ENCODE results near the gene CFAP210.

The CFAP210 gene

DNA sequence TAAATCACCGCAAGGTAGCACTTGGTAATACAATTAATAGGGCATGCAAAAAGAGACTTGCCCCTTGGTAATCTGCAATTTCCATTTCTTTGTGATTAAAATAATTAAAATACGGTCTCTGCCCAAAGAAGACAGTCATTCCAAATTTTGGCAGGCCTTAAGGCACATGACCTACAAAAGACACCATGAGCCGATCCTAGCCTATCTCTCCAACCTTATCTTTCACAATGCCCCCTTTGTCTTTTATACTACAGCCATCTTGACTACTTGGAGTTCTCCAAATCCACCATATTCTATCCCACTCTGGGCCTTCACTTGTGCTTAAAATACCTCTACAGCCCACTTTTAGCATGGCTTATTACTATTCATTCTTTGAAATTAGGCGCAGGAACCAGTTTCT lies 23.3 kb downstream of the CFAP210 start (continued):
- TF ChIP-seq, protein P1, sequence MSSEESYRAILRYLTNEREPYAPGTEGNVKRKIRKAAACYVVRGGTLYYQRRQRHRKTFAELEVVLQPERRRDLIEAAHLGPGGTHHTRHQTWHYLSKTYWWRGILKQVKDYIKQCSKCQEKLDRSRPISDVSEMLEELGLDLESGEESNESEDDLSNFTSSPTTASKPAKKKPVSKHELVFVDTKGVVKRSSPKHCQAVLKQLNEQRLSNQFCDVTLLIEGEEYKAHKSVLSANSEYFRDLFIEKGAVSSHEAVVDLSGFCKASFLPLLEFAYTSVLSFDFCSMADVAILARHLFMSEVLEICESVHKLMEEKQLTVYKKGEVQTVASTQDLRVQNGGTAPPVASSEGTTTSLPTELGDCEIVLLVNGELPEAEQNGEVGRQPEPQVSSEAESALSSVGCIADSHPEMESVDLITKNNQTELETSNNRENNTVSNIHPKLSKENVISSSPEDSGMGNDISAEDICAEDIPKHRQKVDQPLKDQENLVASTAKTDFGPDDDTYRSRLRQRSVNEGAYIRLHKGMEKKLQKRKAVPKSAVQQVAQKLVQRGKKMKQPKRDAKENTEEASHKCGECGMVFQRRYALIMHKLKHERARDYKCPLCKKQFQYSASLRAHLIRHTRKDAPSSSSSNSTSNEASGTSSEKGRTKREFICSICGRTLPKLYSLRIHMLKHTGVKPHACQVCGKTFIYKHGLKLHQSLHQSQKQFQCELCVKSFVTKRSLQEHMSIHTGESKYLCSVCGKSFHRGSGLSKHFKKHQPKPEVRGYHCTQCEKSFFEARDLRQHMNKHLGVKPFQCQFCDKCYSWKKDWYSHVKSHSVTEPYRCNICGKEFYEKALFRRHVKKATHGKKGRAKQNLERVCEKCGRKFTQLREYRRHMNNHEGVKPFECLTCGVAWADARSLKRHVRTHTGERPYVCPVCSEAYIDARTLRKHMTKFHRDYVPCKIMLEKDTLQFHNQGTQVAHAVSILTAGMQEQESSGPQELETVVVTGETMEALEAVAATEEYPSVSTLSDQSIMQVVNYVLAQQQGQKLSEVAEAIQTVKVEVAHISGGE (tag by site-specific recombination; conservative IDR thresholded peaks at IDR 0.05; ENCODE audit: low read depth) = no peak
- TF ChIP-seq, protein P2, sequence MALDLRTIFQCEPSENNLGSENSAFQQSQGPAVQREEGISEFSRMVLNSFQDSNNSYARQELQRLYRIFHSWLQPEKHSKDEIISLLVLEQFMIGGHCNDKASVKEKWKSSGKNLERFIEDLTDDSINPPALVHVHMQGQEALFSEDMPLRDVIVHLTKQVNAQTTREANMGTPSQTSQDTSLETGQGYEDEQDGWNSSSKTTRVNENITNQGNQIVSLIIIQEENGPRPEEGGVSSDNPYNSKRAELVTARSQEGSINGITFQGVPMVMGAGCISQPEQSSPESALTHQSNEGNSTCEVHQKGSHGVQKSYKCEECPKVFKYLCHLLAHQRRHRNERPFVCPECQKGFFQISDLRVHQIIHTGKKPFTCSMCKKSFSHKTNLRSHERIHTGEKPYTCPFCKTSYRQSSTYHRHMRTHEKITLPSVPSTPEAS (tag by site-specific recombination; IDR thresholded peaks at IDR 0.05) = no peak

DNA sequence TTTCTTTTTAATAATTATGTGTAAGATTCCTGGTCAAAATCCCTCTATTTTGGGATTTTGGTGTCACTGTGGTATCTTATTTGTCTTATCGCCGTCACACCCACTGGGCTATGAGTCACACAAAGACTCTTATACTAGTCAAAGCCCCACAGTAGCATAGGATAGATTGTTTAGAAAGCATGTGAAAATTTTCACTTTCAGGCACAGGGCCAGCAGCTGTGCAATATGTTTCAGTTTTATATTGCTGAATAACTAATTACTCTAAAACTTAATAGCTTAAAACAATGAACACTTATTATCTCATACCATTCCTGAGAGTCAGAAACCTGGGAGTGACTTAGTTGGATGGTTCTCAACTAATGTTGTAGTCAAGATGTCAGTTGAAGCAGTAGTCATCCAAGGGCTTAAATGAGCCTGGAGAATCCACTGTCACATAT lies 24.0 kb downstream of the CFAP210 start:
- no peak overlapping the region for H3K4me3 ChIP-seq (ENCODE audit: low read depth, low read length)
- TF ChIP-seq SCRT1 (tag by site-specific recombination; IDR thresholded peaks at IDR 0.05; ENCODE audit: borderline replicate concordance) = no peak
- no peak for TF ChIP-seq ZBTB7A (tag by site-specific recombination; IDR thresholded peaks at IDR 0.05; ENCODE audit: low read depth)
- no peak for TF ChIP-seq ZNF560 (tag by site-specific recombination; IDR thresholded peaks at IDR 0.05; ENCODE audit: borderline replicate concordance)
- TF ChIP-seq ZNF214 (tag by site-specific recombination; IDR thresholded peaks at IDR 0.05; ENCODE audit: borderline replicate concordance) = no peak
- TF ChIP-seq, protein P3, sequence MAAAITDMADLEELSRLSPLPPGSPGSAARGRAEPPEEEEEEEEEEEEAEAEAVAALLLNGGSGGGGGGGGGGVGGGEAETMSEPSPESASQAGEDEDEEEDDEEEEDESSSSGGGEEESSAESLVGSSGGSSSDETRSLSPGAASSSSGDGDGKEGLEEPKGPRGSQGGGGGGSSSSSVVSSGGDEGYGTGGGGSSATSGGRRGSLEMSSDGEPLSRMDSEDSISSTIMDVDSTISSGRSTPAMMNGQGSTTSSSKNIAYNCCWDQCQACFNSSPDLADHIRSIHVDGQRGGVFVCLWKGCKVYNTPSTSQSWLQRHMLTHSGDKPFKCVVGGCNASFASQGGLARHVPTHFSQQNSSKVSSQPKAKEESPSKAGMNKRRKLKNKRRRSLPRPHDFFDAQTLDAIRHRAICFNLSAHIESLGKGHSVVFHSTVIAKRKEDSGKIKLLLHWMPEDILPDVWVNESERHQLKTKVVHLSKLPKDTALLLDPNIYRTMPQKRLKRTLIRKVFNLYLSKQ (tag by site-specific recombination; IDR thresholded peaks at IDR 0.05; ENCODE audit: borderline replicate concordance) = no peak
- TF ChIP-seq, protein P4, sequence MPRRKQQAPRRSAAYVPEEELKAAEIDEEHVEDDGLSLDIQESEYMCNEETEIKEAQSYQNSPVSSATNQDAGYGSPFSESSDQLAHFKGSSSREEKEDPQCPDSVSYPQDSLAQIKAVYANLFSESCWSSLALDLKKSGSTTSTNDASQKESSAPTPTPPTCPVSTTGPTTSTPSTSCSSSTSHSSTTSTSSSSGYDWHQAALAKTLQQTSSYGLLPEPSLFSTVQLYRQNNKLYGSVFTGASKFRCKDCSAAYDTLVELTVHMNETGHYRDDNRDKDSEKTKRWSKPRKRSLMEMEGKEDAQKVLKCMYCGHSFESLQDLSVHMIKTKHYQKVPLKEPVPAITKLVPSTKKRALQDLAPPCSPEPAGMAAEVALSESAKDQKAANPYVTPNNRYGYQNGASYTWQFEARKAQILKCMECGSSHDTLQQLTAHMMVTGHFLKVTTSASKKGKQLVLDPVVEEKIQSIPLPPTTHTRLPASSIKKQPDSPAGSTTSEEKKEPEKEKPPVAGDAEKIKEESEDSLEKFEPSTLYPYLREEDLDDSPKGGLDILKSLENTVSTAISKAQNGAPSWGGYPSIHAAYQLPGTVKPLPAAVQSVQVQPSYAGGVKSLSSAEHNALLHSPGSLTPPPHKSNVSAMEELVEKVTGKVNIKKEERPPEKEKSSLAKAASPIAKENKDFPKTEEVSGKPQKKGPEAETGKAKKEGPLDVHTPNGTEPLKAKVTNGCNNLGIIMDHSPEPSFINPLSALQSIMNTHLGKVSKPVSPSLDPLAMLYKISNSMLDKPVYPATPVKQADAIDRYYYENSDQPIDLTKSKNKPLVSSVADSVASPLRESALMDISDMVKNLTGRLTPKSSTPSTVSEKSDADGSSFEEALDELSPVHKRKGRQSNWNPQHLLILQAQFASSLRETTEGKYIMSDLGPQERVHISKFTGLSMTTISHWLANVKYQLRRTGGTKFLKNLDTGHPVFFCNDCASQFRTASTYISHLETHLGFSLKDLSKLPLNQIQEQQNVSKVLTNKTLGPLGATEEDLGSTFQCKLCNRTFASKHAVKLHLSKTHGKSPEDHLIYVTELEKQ (tag by site-specific recombination; IDR thresholded peaks at IDR 0.05; ENCODE audit: borderline replicate concordance) = no peak
- TF ChIP-seq ZFP37 (tag by site-specific recombination; IDR thresholded peaks at IDR 0.05) = no peak
- no peak for TF ChIP-seq ZNF121 (tag by site-specific recombination; IDR thresholded peaks at IDR 0.05)
- TF ChIP-seq, protein P2 (tag by site-specific recombination; IDR thresholded peaks at IDR 0.05) = no peak
- TF ChIP-seq, protein P5, sequence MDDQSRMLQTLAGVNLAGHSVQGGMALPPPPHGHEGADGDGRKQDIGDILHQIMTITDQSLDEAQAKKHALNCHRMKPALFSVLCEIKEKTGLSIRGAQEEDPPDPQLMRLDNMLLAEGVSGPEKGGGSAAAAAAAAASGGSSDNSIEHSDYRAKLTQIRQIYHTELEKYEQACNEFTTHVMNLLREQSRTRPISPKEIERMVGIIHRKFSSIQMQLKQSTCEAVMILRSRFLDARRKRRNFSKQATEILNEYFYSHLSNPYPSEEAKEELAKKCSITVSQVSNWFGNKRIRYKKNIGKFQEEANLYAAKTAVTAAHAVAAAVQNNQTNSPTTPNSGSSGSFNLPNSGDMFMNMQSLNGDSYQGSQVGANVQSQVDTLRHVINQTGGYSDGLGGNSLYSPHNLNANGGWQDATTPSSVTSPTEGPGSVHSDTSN (CRISPR knock-in tag; IDR thresholded peaks at IDR 0.05) = no peak
- TF ChIP-seq ZNF24 (tag by site-specific recombination; IDR thresholded peaks at IDR 0.05) = no peak
- TF ChIP-seq, protein P6, sequence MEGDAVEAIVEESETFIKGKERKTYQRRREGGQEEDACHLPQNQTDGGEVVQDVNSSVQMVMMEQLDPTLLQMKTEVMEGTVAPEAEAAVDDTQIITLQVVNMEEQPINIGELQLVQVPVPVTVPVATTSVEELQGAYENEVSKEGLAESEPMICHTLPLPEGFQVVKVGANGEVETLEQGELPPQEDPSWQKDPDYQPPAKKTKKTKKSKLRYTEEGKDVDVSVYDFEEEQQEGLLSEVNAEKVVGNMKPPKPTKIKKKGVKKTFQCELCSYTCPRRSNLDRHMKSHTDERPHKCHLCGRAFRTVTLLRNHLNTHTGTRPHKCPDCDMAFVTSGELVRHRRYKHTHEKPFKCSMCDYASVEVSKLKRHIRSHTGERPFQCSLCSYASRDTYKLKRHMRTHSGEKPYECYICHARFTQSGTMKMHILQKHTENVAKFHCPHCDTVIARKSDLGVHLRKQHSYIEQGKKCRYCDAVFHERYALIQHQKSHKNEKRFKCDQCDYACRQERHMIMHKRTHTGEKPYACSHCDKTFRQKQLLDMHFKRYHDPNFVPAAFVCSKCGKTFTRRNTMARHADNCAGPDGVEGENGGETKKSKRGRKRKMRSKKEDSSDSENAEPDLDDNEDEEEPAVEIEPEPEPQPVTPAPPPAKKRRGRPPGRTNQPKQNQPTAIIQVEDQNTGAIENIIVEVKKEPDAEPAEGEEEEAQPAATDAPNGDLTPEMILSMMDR (tag by site-specific recombination; IDR thresholded peaks at IDR 0.05) = no peak
- TF ChIP-seq ZNF2 (tag by site-specific recombination; IDR thresholded peaks at IDR 0.05) = no peak
- TF ChIP-seq REPIN1 (tag by site-specific recombination; IDR thresholded peaks at IDR 0.05; ENCODE audit: low read depth) = no peak
- TF ChIP-seq ZNF391 (tag by site-specific recombination; IDR thresholded peaks at IDR 0.05; ENCODE audit: borderline replicate concordance, low read depth) = no peak
- TF ChIP-seq, protein P7, sequence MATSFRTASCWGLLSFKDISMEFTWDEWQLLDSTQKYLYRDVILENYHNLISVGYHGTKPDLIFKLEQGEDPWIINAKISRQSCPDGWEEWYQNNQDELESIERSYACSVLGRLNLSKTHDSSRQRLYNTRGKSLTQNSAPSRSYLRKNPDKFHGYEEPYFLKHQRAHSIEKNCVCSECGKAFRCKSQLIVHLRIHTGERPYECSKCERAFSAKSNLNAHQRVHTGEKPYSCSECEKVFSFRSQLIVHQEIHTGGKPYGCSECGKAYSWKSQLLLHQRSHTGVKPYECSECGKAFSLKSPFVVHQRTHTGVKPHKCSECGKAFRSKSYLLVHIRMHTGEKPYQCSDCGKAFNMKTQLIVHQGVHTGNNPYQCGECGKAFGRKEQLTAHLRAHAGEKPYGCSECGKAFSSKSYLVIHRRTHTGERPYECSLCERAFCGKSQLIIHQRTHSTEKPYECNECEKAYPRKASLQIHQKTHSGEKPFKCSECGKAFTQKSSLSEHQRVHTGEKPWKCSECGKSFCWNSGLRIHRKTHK (tag by site-specific recombination; IDR thresholded peaks at IDR 0.05) = no peak
- TF ChIP-seq ZNF138 (tag by site-specific recombination; IDR thresholded peaks at IDR 0.05; ENCODE audit: borderline replicate concordance) = no peak
- no peaks in the 10 kb centered on the region for H3K36me3 ChIP-seq (ENCODE audit: control insufficient read depth in 2 of 2, insufficient read depth in 1 of 2, low read length in 2 of 2)
- H3K27ac ChIP-seq (ENCODE audit: extremely low read depth, low read depth, low read length) = no peak overlapping the region
- CTCF ChIA-PET = interaction anchor here (0.6 kb wide), 3 partner anchors 8 to 162 kb away, joined by 4 to 5 read pairs (median 5); no protein-coding TSS in a partner anchor
- POLR2A ChIA-PET = no interaction called here
- H3K4me1 ChIP-seq (ENCODE audit: control insufficient read depth, insufficient read depth, low read length) = no peaks in the 10 kb centered on the region
- no peaks in the 10 kb centered on the region for H3K9me3 ChIP-seq (ENCODE audit: control insufficient read depth, insufficient read depth, low read depth, low read length)

Measured in HEK293 (cell line).